B cell (primary cell): ENCODE measurements around the gene GBX1. TPM values are rescaled to one million over a fixed set of nuclear protein-coding genes. Genes with fewer than 3 reads are reported as not detected.

Experiments
- ATAC-seq: fragments of 200-7000 bp; cut with Tn5 transposase; one replicate; pipeline ENCODE4 v1.10.0; 2021; ENCODE audit warnings: low read depth, mild to moderate bottlenecking, moderate number of reproducible peaks, moderate library complexity
- CTCF ChIA-PET: fragments of 350-600 bp; sonication (Branson Sonifier 250); formaldehyde crosslinking; loops from one replicate; lab custom pipeline; 2021; ENCODE audit warnings: antibody characterized with exemption, inconsistent platforms; lab: Charles Lee
- POLR2A ChIA-PET: fragments of 350-600 bp; sonication (Branson Sonifier 250); formaldehyde crosslinking; loops from one replicate; lab custom pipeline; 2021; ENCODE audit warnings: antibody characterized with exemption; lab: Charles Lee
- DNase-seq: peaks from one replicate; pipeline ENCODE4 v3.0.0; 2013
- H2AFZ ChIP-seq: 2 replicates; pipeline ENCODE4 v1.6.1; 2012; ENCODE audit warnings: mild to moderate bottlenecking, low read depth, low read length; ENCODE audit not compliant: insufficient read depth, poor library complexity, severe bottlenecking
- H3K27ac ChIP-seq, 2 donors: 1 replicate in 1 of 2; 2 replicates in 1 of 2; pipeline ENCODE4 v1.5.1; 2012 to 2013; ENCODE audit warnings: low read length in 2 of 2, mild to moderate bottlenecking in 2 of 2, moderate library complexity in 1 of 2
- H3K27me3 ChIP-seq, 4 experiments: fragments of 200-600 bp in 1 of 4; sonication (generic) in 1 of 4; replicated peaks in 1 of 4; 1 replicate in 2 of 4; 2 replicates in 2 of 4; pipeline versions ENCODE4 v1.6.1 to v1.7.0; 2013 to 2016; ENCODE audit warnings: low read length in 3 of 4, mild to moderate bottlenecking in 2 of 4, mixed read lengths in 1 of 4, moderate library complexity in 1 of 4; ENCODE audit not compliant: insufficient read depth in 4 of 4, control insufficient read depth in 3 of 4; ENCODE audit errors: control extremely low read depth in 1 of 4
- H3K36me3 ChIP-seq, 2 experiments: replicated peaks in 1 of 2; 1 replicate in 1 of 2; 2 replicates in 1 of 2; pipeline versions ENCODE4 v1.6.1 to v1.7.1; 2013; ENCODE audit warnings: low read length in 1 of 2; ENCODE audit not compliant: insufficient read depth in 2 of 2, control insufficient read depth in 1 of 2; ENCODE audit errors: control extremely low read depth in 1 of 2, extremely low read depth in 1 of 2
- H3K4me1 ChIP-seq, 2 donors: fragments of 200-600 bp in 1 of 2; sonication (generic) in 1 of 2; 1 replicate in 1 of 2; 2 replicates in 1 of 2; pipeline versions ENCODE4 v1.5.1 to v1.6.1; 2013 to 2017; ENCODE audit warnings: low read length in 2 of 2; ENCODE audit not compliant: control insufficient read depth in 2 of 2, insufficient read depth in 2 of 2
- H3K4me2 ChIP-seq: replicated peaks from 2 replicates; pipeline ENCODE3; 2012; ENCODE audit warnings: mild to moderate bottlenecking, low read depth, low read length; ENCODE audit not compliant: poor library complexity, severe bottlenecking
- H3K4me3 ChIP-seq, 5 experiments: fragments of 200-600 bp in 1 of 5; sonication (generic) in 1 of 5; 1 replicate in 3 of 5; 2 replicates in 2 of 5; pipeline versions ENCODE4 v1.5.1 to v1.7.0; 2011 to 2016; ENCODE audit warnings: low read length in 4 of 5, mild to moderate bottlenecking in 4 of 5, low read depth in 2 of 5, control low read depth in 1 of 5, moderate library complexity in 1 of 5; ENCODE audit not compliant: insufficient read depth in 1 of 5; ENCODE audit errors: control extremely low read depth in 1 of 5, extremely low read depth in 1 of 5
- H3K79me2 ChIP-seq: fragments of 200-600 bp; sonication (generic); one replicate; pipeline ENCODE4 v1.6.0; 2016; ENCODE audit warnings: low read length; ENCODE audit not compliant: control insufficient read depth, insufficient read depth
- H3K9ac ChIP-seq: fragments of 200-600 bp; sonication (generic); 2 replicates; pipeline ENCODE4 v1.6.1; 2017; ENCODE audit warnings: mild to moderate bottlenecking, low read length, moderate library complexity
- H3K9me3 ChIP-seq, 3 donors: one replicate each; pipeline versions ENCODE4 v1.6.1 to v1.7.1; 2013; ENCODE audit warnings: low read length in 2 of 3; ENCODE audit not compliant: control insufficient read depth in 2 of 3, insufficient read depth in 1 of 3; ENCODE audit errors: control extremely low read depth in 1 of 3
- H4K20me1 ChIP-seq: 2 replicates; pipeline ENCODE4 v1.6.0; 2012; ENCODE audit warnings: mild to moderate bottlenecking, low read length; ENCODE audit not compliant: insufficient read depth, control insufficient read depth, poor library complexity, severe bottlenecking
- H3K27ac Mint-ChIP-seq: one replicate; pipeline ENCODE4 v1.8.0; 2021; ENCODE audit warnings: mixed read lengths
- H3K27me3 Mint-ChIP-seq: one replicate; pipeline ENCODE4 v1.8.0; 2021; ENCODE audit warnings: mixed read lengths
- H3K4me1 Mint-ChIP-seq: one replicate; pipeline ENCODE4 v1.8.0; 2021; ENCODE audit warnings: mixed read lengths
- H3K4me3 Mint-ChIP-seq: one replicate; pipeline ENCODE4 v1.8.0; 2021; ENCODE audit warnings: mixed read lengths
- H3K9me3 Mint-ChIP-seq: one replicate; pipeline ENCODE4 v1.8.0; 2022; ENCODE audit warnings: mixed read lengths; ENCODE audit not compliant: insufficient read depth
- EZH2 ChIP-seq: IDR thresholded peaks from 2 replicates; pipeline ENCODE4 v1.6.1; 2012; ENCODE audit warnings: borderline replicate concordance, low read depth, mild to moderate bottlenecking, moderate library complexity, low read length; ENCODE audit not compliant: insufficient read depth, poor library complexity, severe bottlenecking
- WGBS: methylation state at CpG from one replicate; pipeline ENCODE4 v1.1.5; 2013; ENCODE audit warnings: missing lambda C conversion rate; ENCODE audit not compliant: insufficient coverage; 5-methylcytosine and 5-hydroxymethylcytosine counted together
- intact Hi-C: fragments of 100-400 bp; cut with micrococcal nuclease; formaldehyde crosslinking; loops from one replicate; pipeline ENCODE4 v1.10.0; 2022
- polyA plus RNA-seq: library from polyadenylated mRNA; depleted of rRNA; stranded (reverse); fragments of >200 nt; gene quantifications from 2 replicates; pipeline ENCODE4 v1.2.3, GENCODE V29; 2012
- total RNA-seq, 2 donors: library from RNA; stranded (reverse); fragments of 120-200 nt in 1 of 2; gene quantifications; 1 replicate in 1 of 2; 2 replicates in 1 of 2; pipeline versions ENCODE4 v1.2.3 to v1.2.4, GENCODE V29; 2013 to 2022
- TF ChIP-seq, protein P1 (sequence below): fragments of 200-600 bp; IDR thresholded peaks from one replicate; pipeline ENCODE4 v1.8.0; 2022; ENCODE audit warnings: antibody characterized with exemption, mild to moderate bottlenecking

Gene GBX1
- total and polyA plus RNA-seq, 2 donors (not counting 1 experiment from before 2014, with no cell fraction given), result not detected

- Histone ChIP-seq H2AFZ (no peak overlapping the region), H3K36me3 (no peaks in the 10 kb centered on the region), H3K4me2 (no peak overlapping the region), H3K4me1 (no peaks in the 10 kb centered on the region), H3K27me3 (no peaks in the 10 kb centered on the region), H3K4me3 (no peak overlapping the region), H3K27ac (no peak overlapping the region), H3K9ac (no peak overlapping the region), H3K9me3 (no peaks in the 10 kb centered on the region), H4K20me1 (no peaks in the 10 kb centered on the region), H3K79me2 (no peaks in the 10 kb centered on the region)
- ChIA-PET CTCF (no interaction called here), POLR2A (no interaction called here)
- DNase-seq, result no peak
- Mint-ChIP-seq H3K27ac (no peak overlapping the region), H3K4me1 (no peaks in the 10 kb centered on the region), H3K4me3 (no peak overlapping the region), H3K9me3 (no peaks in the 10 kb centered on the region), H3K27me3 (no peaks in the 10 kb centered on the region)
- intact Hi-C loops, result no loop called here
- ATAC-seq, result no peak
- TF ChIP-seq EZH2, result no peak
- whole genome bisulfite sequencing, result 91% methylated on average over 8 of the region's 9 CpGs
Measured at GRCh38 chr7:151129960-151130591, 37.4 kb downstream of the GBX1 start.

- H3K4me3 ChIP-seq, result no peak overlapping the region
- no peaks in the 10 kb centered on the region for H3K4me1 Mint-ChIP-seq
- WGBS, result 93% methylated on average over 23 of the region's 28 CpGs
- H4K20me1 ChIP-seq, result no peaks in the 10 kb centered on the region
- TF ChIP-seq, protein P1, sequence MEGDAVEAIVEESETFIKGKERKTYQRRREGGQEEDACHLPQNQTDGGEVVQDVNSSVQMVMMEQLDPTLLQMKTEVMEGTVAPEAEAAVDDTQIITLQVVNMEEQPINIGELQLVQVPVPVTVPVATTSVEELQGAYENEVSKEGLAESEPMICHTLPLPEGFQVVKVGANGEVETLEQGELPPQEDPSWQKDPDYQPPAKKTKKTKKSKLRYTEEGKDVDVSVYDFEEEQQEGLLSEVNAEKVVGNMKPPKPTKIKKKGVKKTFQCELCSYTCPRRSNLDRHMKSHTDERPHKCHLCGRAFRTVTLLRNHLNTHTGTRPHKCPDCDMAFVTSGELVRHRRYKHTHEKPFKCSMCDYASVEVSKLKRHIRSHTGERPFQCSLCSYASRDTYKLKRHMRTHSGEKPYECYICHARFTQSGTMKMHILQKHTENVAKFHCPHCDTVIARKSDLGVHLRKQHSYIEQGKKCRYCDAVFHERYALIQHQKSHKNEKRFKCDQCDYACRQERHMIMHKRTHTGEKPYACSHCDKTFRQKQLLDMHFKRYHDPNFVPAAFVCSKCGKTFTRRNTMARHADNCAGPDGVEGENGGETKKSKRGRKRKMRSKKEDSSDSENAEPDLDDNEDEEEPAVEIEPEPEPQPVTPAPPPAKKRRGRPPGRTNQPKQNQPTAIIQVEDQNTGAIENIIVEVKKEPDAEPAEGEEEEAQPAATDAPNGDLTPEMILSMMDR, result no peak
- TF ChIP-seq EZH2, result no peak
- H3K27ac ChIP-seq, result no peak overlapping the region
- no peak overlapping the region for H2AFZ ChIP-seq
- no peak overlapping the region for H3K27ac Mint-ChIP-seq
- ATAC-seq (no peak), DNase-seq (no peak)
- no peak overlapping the region for H3K4me2 ChIP-seq
- no peak overlapping the region for H3K4me3 Mint-ChIP-seq
- no peaks in the 10 kb centered on the region for H3K27me3 ChIP-seq
- H3K4me1 ChIP-seq, result no peaks in the 10 kb centered on the region
- CTCF ChIA-PET, result no interaction called here
- H3K36me3 ChIP-seq, result no peaks in the 10 kb centered on the region
- H3K79me2 ChIP-seq, result no peaks in the 10 kb centered on the region
- intact Hi-C loops, result no loop called here
- no peak overlapping the region for H3K9ac ChIP-seq
- H3K9me3 ChIP-seq, result no peaks in the 10 kb centered on the region
- POLR2A ChIA-PET, result no interaction called here
- H3K9me3 Mint-ChIP-seq, result no peaks in the 10 kb centered on the region
- no peaks in the 10 kb centered on the region for H3K27me3 Mint-ChIP-seq
Measured at GRCh38 chr7:151129117-151129959, 38.2 kb downstream of the GBX1 start.
